Parathyroid adenoma (tissue), 2 donors: ENCODE measurements around the gene RPL12.
"Not testable (repeated sequence)": the region's sequence is repeated elsewhere in the genome, so short reads cannot be mapped to it uniquely, and the experiment has no call there.

Source experiments
- H2AFZ ChIP-seq: fragments of 300-600 bp; sonication (generic); one replicate; pipeline ENCODE4 v1.7.0; 2017; ENCODE audit warnings: antibody characterized with exemption, mild to moderate bottlenecking
- H3K27ac ChIP-seq: fragments of 300-600 bp; sonication (generic); one replicate; pipeline ENCODE4 v1.7.0; 2017
- H3K27me3 ChIP-seq: fragments of 300-600 bp; sonication (generic); one replicate; pipeline ENCODE4 v1.7.0; 2017; ENCODE audit warnings: low read length; ENCODE audit not compliant: control insufficient read depth, insufficient read depth
- H3K36me3 ChIP-seq: fragments of 300-600 bp; sonication (generic); one replicate; pipeline ENCODE4 v1.7.0; 2017; ENCODE audit warnings: low read length; ENCODE audit not compliant: control insufficient read depth, insufficient read depth
- H3K4me1 ChIP-seq: fragments of 300-600 bp; sonication (generic); one replicate; pipeline ENCODE4 v1.7.0; 2017; ENCODE audit warnings: control low read depth
- H3K4me2 ChIP-seq: fragments of 300-600 bp; sonication (generic); one replicate; pipeline ENCODE4 v1.7.0; 2017; ENCODE audit warnings: low read length
- H3K4me3 ChIP-seq: fragments of 300-600 bp; sonication (generic); one replicate; pipeline ENCODE4 v1.7.0; 2017; ENCODE audit warnings: low read depth, low read length
- H3K79me2 ChIP-seq: fragments of 300-600 bp; sonication (generic); one replicate; pipeline ENCODE4 v1.7.0; 2017; ENCODE audit warnings: control low read depth
- H3K9ac ChIP-seq: fragments of 300-600 bp; sonication (generic); one replicate; pipeline ENCODE4 v1.7.0; 2017; ENCODE audit warnings: mild to moderate bottlenecking
- H3K9me3 ChIP-seq: fragments of 300-600 bp; sonication (generic); one replicate; pipeline ENCODE4 v1.7.0; 2017; ENCODE audit warnings: low read length; ENCODE audit not compliant: control insufficient read depth
- TF ChIP-seq, protein P1 (sequence below): fragments of 300-600 bp; sonication (generic); IDR thresholded peaks from one replicate; pipeline ENCODE4 v1.7.0; 2017; ENCODE audit warnings: antibody characterized with exemption, mild to moderate bottlenecking
- donor health status: primary hyperparathyroidism.

Gene RPL12

DNA sequence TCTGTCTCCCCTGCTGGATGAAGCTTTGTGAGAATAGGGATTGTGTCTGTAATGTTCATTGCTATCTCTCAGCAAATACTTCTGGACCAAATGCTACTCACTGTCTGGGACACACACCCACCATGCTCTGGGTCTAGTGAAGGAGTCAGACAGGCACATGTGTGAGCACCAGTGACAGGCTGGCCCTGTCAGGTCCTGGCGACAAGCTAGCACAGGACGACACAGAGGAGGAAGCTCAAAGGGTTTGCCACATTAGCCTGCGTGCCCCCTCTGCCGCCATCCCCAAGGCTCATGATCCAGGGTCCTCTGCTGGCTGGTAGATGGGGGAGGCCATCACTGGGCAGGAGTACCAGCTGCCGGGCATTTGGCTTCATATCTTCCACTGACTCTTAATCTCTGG, 23.4 kb upstream of the RPL12 start:
- Histone ChIP-seq H3K36me3 (no peaks in the 10 kb centered on the region), H3K4me2 (no peak overlapping the region), H2AFZ (no peak overlapping the region), H3K4me1 (no peaks in the 10 kb centered on the region), H3K79me2 (no peaks in the 10 kb centered on the region), H3K4me3 (no peak overlapping the region), H3K27ac (no peak overlapping the region), H3K9ac (no peak overlapping the region), H3K27me3 (no peaks in the 10 kb centered on the region), H3K9me3 (no peaks in the 10 kb centered on the region)
- TF ChIP-seq, protein P1, sequence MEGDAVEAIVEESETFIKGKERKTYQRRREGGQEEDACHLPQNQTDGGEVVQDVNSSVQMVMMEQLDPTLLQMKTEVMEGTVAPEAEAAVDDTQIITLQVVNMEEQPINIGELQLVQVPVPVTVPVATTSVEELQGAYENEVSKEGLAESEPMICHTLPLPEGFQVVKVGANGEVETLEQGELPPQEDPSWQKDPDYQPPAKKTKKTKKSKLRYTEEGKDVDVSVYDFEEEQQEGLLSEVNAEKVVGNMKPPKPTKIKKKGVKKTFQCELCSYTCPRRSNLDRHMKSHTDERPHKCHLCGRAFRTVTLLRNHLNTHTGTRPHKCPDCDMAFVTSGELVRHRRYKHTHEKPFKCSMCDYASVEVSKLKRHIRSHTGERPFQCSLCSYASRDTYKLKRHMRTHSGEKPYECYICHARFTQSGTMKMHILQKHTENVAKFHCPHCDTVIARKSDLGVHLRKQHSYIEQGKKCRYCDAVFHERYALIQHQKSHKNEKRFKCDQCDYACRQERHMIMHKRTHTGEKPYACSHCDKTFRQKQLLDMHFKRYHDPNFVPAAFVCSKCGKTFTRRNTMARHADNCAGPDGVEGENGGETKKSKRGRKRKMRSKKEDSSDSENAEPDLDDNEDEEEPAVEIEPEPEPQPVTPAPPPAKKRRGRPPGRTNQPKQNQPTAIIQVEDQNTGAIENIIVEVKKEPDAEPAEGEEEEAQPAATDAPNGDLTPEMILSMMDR = no peak

DNA sequence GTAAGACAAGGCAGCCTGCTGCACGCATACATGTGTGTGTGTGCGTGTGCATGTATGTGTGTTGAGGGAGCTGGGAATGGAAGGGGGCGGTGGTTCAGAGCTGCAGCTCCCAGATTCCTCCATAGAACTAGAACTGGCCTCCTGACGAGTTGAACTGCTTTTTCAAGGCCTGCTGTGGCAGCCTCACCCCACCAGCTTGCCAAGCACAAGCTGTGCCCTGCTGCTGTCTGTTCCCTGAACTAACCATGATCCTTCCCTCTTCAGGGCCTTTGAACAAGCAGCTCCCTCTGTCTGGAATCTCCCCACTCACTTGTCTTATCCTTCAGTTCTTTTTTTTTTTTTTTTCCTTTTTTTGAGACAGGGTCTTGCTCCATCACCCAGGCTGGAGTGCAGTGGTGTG, 22.7 kb upstream of the RPL12 start:
- no peaks in the 10 kb centered on the region for H3K36me3 ChIP-seq
- no peak overlapping the region for H3K27ac ChIP-seq
- H3K9ac ChIP-seq = no peak overlapping the region
- no peak overlapping the region for H3K4me3 ChIP-seq
- H3K79me2 ChIP-seq = no peaks in the 10 kb centered on the region
- no peaks in the 10 kb centered on the region for H3K27me3 ChIP-seq
- H2AFZ ChIP-seq = no peak overlapping the region
- TF ChIP-seq, protein P1 = no peak
- H3K4me2 ChIP-seq = no peak overlapping the region
- no peaks in the 10 kb centered on the region for H3K9me3 ChIP-seq
- no peaks in the 10 kb centered on the region for H3K4me1 ChIP-seq

DNA sequence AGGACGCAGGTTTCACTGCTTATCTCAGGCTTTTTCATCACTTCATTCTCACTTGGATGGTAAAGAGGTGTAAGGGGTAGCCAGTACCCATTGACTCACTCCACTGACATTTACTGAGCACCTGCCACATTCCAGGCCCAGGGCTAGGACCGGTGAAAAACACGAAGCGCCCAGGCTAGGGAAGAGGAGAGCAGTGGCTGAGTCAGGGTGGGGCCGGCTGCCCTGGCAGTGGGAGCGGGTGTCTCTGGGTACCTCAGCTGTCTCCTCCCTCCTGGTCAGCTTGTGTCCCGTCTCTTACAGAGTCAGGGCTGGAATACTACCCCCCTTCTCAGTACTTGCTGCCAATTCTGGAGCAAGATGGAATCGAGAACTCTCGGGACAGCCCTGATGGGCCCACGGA, 22.3 kb upstream of the RPL12 start:
- Histone ChIP-seq H3K9ac (no peak overlapping the region), H3K27me3 (no peaks in the 10 kb centered on the region), H2AFZ (no peak overlapping the region), H3K4me3 (no peak overlapping the region), H3K36me3 (no peaks in the 10 kb centered on the region), H3K9me3 (no peaks in the 10 kb centered on the region), H3K4me1 (no peaks in the 10 kb centered on the region), H3K4me2 (no peak overlapping the region), H3K27ac (no peak overlapping the region), H3K79me2 (no peaks in the 10 kb centered on the region)
- TF ChIP-seq, protein P1 = no peak

DNA sequence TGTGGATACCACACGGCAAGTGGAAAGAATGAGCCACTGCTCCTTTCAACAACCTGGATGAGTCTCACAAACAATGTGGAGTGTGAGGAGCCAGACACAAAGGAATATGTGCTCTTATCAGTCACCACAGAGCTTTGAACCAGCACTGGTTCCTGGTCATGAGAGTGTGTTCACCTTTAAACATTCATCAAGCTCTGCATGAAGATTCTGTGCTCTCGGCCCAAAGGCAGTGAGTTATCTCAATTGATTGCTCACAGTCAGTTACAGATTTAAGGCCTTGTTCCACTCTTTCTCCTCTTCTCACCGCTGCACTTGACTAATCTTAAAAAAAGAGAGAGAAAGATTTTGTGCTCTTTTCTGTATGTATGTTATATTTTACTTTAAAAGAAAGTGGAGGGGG, 19.5 kb upstream of the RPL12 start:
- Histone ChIP-seq H3K79me2 (no peaks in the 10 kb centered on the region), H3K9ac (no peak overlapping the region), H2AFZ (no peak overlapping the region), H3K4me2 (no peak overlapping the region), H3K4me3 (no peak overlapping the region), H3K4me1 (no peaks in the 10 kb centered on the region), H3K9me3 (no peaks in the 10 kb centered on the region), H3K27ac (no peak overlapping the region), H3K27me3 (no peaks in the 10 kb centered on the region), H3K36me3 (no peaks in the 10 kb centered on the region)
- TF ChIP-seq, protein P1 = no peak

DNA sequence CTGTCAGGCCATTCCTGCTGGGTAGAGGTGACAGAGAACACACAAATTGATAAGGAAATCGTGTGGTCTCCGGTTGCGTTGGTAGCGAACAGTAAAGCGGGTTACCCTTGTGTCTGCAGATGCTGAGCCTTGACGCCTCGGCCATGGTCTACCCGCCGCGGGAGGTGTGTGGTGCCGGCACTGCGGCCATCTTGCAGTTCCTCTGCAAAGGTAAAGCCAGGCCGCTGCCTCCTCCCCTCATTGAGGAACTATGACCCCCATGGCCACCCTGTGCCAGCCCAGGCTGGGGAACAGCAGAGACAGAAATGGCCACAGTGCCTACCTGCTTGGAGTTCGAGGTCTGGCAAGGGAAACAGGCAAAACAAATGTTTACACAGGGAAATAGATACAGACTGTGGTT, 16.4 kb upstream of the RPL12 start:
- H3K9ac ChIP-seq = no peak overlapping the region
- no peaks in the 10 kb centered on the region for H3K9me3 ChIP-seq
- H3K27ac ChIP-seq = no peak overlapping the region
- H2AFZ ChIP-seq = no peak overlapping the region
- no peak overlapping the region for H3K4me2 ChIP-seq
- TF ChIP-seq, protein P1 = no peak
- no peaks in the 10 kb centered on the region for H3K4me1 ChIP-seq
- H3K36me3 ChIP-seq = no peaks in the 10 kb centered on the region
- no peaks in the 10 kb centered on the region for H3K79me2 ChIP-seq
- no peak overlapping the region for H3K4me3 ChIP-seq
- H3K27me3 ChIP-seq = no peaks in the 10 kb centered on the region

DNA sequence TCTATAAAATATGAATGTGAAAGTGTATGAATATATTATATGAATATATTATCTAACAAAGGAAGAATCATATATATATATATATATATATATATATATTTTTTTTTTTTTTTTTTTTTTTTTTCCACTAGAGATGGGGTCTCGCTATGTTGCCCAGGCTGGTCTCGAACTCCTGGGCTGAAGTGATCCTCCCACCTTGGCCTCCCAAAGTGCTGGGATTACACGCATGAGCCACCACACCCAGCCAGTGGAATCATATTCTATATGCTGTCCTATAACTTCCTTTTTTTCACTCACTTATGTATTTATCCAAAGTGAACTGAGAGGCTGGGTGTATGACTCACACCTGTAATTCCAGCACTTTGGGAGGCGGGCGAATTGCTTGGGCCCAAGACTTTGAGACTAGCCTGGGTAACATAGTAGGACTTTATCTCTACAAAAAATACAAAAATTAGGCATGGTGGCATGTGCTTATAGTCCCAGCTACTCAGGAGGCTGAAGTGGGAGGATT, 15.3 kb upstream of the RPL12 start:
- not testable (repeated sequence) for H3K79me2 ChIP-seq, H2AFZ ChIP-seq, H3K4me3 ChIP-seq, H3K9ac ChIP-seq, H3K27me3 ChIP-seq, H3K4me2 ChIP-seq, H3K36me3 ChIP-seq, H3K9me3 ChIP-seq, H3K27ac ChIP-seq, H3K4me1 ChIP-seq
